Astrocyte of the cerebellum (primary cell): Measurements from ENCODE around the gene NRBP1.
A peak's percentile ranks its signal among the peaks of the same experiment; 100 is the strongest.

Experiments used
- DNase-seq: peaks from one replicate; pipeline ENCODE4 v3.0.0-alpha.2; 2011; ENCODE audit warnings: low read depth
- H3K4me3 ChIP-seq: 2 replicates; pipeline ENCODE4 v1.5.1; 2011; ENCODE audit warnings: mild to moderate bottlenecking, low read depth, low read length, moderate library complexity
- CTCF ChIP-seq: IDR thresholded peaks from 2 replicates; pipeline ENCODE4 v1.5.1; 2012; ENCODE audit warnings: low read length, low read depth, moderate library complexity, mild to moderate bottlenecking; ENCODE audit errors: missing control alignments
- in situ Hi-C: cut with HindIII; loops from 2 replicates; pipeline ENCODE4 v1.10.0; 2017; ENCODE audit warnings: low sequenced_read_pairs

Gene NRBP1

GRCh38 chr2:27489498-27490397, 61.3 kb downstream of the NRBP1 start, which contains the start of gene IFT172:
Gene IFT172, minus strand, starts transcription at chr2:27489743. Its CDS starts 90 bp downstream, at chr2:27489653.
- H3K4me3 ChIP-seq = peak within 1 kb of the TSS; percentile 68
- in situ Hi-C loops = no loop called here
- TF ChIP-seq CTCF = no peak
- DNase-seq = peak; percentile 94
